ENCODE measurements around the gene SLC1A1.
A peak's percentile ranks its signal among the peaks of the same experiment; 100 is the strongest.

SLC1A1 gene

GRCh38 chr9:4489919-4490704, at the start of gene SLC1A1:
SLC1A1 (plus strand) TSS chr9:4490468; CDS start chr9:4490680, 212 bp downstream.
- DNase-seq: no peak

GRCh38 chr9:4442806-4443205, 47.5 kb upstream of the SLC1A1 start:
- DNase-seq: no peak

GRCh38 chr9:4443439-4443838, 46.8 kb upstream of the SLC1A1 start:
- no peak for DNase-seq

GRCh38 chr9:4461437-4461836, 28.8 kb upstream of the SLC1A1 start:
- DNase-seq: no peak

- no peak for DNase-seq
Measured at GRCh38 chr9:4463824-4464223, 26.4 kb upstream of the SLC1A1 start.

GRCh38 chr9:4464911-4465513, 25.3 kb upstream of the SLC1A1 start:
- no peak for DNase-seq

GRCh38 chr9:4465910-4466309, 24.4 kb upstream of the SLC1A1 start:
- no peak for DNase-seq

GRCh38 chr9:4475301-4475700, 15.0 kb upstream of the SLC1A1 start:
- DNase-seq: no peak

GRCh38 chr9:4486176-4486575, 4.1 kb upstream of the SLC1A1 start:
- no peak for DNase-seq

- DNase-seq: no peak
Measured at GRCh38 chr9:4489562-4489918, 728 bp upstream of the SLC1A1 start.

GRCh38 chr9:4490705-4491625, 697 bp downstream of the SLC1A1 start:
- DNase-seq: no peak

GRCh38 chr9:4491626-4491975, 1.3 kb downstream of the SLC1A1 start:
- DNase-seq: no peak

- DNase-seq: no peak
Measured at GRCh38 chr9:4494332-4494731, 4.1 kb downstream of the SLC1A1 start.

- no peak for DNase-seq
Measured at GRCh38 chr9:4494806-4495205, 4.5 kb downstream of the SLC1A1 start.

GRCh38 chr9:4495537-4495936, 5.3 kb downstream of the SLC1A1 start:
- no peak for DNase-seq

GRCh38 chr9:4496497-4496896, 6.2 kb downstream of the SLC1A1 start:
- DNase-seq: no peak

GRCh38 chr9:4497395-4497794, 7.1 kb downstream of the SLC1A1 start:
- DNase-seq: no peak

- no peak for DNase-seq
Measured at GRCh38 chr9:4497855-4498254, 7.6 kb downstream of the SLC1A1 start.

- DNase-seq: peak in 1 of 2 experiments; percentile 32
Measured at GRCh38 chr9:4499917-4500316, 9.6 kb downstream of the SLC1A1 start.

GRCh38 chr9:4501147-4501507, 10.9 kb downstream of the SLC1A1 start:
- DNase-seq: no peak

GRCh38 chr9:4502444-4502843, 12.2 kb downstream of the SLC1A1 start:
- no peak for DNase-seq

- DNase-seq: no peak
Measured at GRCh38 chr9:4503103-4503502, 12.8 kb downstream of the SLC1A1 start.

GRCh38 chr9:4504250-4504649, 14.0 kb downstream of the SLC1A1 start:
- no peak for DNase-seq

- DNase-seq: no peak
Measured at GRCh38 chr9:4506490-4506889, 16.2 kb downstream of the SLC1A1 start.

All from SHP77 (cell line).